OCI-LY1 (cell line): ENCODE results near the gene ZDHHC14.

Experiments used
- H2AFZ ChIP-seq: fragments of 200-600 bp; sonication (generic), shearing (Covaris generic); 2 replicates; pipeline ENCODE4 v1.6.0; 2014; ENCODE audit warnings: antibody characterized with exemption, mild to moderate bottlenecking, low read length
- H3F3A ChIP-seq: fragments of 200-600 bp; sonication (generic), shearing (Covaris generic); 2 replicates; pipeline ENCODE4 v1.6.0; 2014; ENCODE audit warnings: mild to moderate bottlenecking, antibody characterized with exemption, low read length, moderate library complexity; ENCODE audit not compliant: insufficient read depth
- H3K27ac ChIP-seq: fragments of 200-600 bp; sonication (generic); 2 replicates; pipeline ENCODE4 v1.5.1; 2014; ENCODE audit warnings: low read length, mixed run types, mild to moderate bottlenecking, low read depth; ENCODE audit not compliant: poor library complexity, severe bottlenecking
- H3K27me3 ChIP-seq: fragments of 200-600 bp; sonication (generic); 2 replicates; pipeline ENCODE4 v1.6.0; 2014; ENCODE audit warnings: antibody characterized with exemption, mild to moderate bottlenecking, low read length, moderate library complexity; ENCODE audit not compliant: insufficient read depth
- H3K36me3 ChIP-seq: fragments of 200-600 bp; sonication (generic); 2 replicates; pipeline ENCODE4 v1.6.1; 2014; ENCODE audit warnings: mild to moderate bottlenecking, antibody characterized with exemption, low read length, moderate library complexity, mixed read lengths; ENCODE audit not compliant: insufficient read depth
- H3K4me1 ChIP-seq: fragments of 200-600 bp; sonication (generic); 2 replicates; pipeline ENCODE4 v1.5.1; 2014; ENCODE audit warnings: mild to moderate bottlenecking, low read length, moderate library complexity; ENCODE audit not compliant: insufficient read depth, severe bottlenecking
- H3K4me2 ChIP-seq: fragments of 200-600 bp; sonication (generic), shearing (Covaris generic); 2 replicates; pipeline ENCODE4 v1.6.1; 2014; ENCODE audit warnings: low read length
- H3K4me3 ChIP-seq: fragments of 200-600 bp; sonication (generic); 2 replicates; pipeline ENCODE4 v1.5.1; 2014; ENCODE audit warnings: low read length, low read depth, mild to moderate bottlenecking, mixed read lengths; ENCODE audit not compliant: poor library complexity, severe bottlenecking
- H3K79me2 ChIP-seq: fragments of 200-600 bp; shearing (Covaris generic); 2 replicates; pipeline ENCODE4 v1.6.1; 2016; ENCODE audit warnings: mixed run types, low read length, mixed read lengths; ENCODE audit not compliant: insufficient read depth
- H3K9ac ChIP-seq: fragments of 200-600 bp; sonication (generic), shearing (Covaris generic); 2 replicates; pipeline ENCODE4 v1.6.1; 2014; ENCODE audit warnings: mild to moderate bottlenecking, low read length, mixed read lengths
- H3K9me2 ChIP-seq: fragments of 200-600 bp; sonication (generic), shearing (Covaris generic); 2 replicates; pipeline ENCODE4 v1.6.1; 2014; ENCODE audit warnings: low read depth, mild to moderate bottlenecking, low read length, mixed read lengths
- H3K9me3 ChIP-seq: fragments of 200-600 bp; shearing (Covaris generic); 2 replicates; pipeline ENCODE4 v1.6.1; 2014; ENCODE audit warnings: low read length, mixed read lengths
- H4K20me1 ChIP-seq: fragments of 200-600 bp; sonication (generic), shearing (Covaris generic); 2 replicates; pipeline ENCODE4 v1.6.0; 2016; ENCODE audit warnings: mild to moderate bottlenecking, low read length; ENCODE audit not compliant: insufficient read depth
- CTCF ChIP-seq: fragments of 200-600 bp; sonication (generic), shearing (Covaris generic); IDR thresholded peaks from 2 replicates; pipeline ENCODE4 v1.5.1; 2017; ENCODE audit warnings: mild to moderate bottlenecking, antibody characterized with exemption, low read length, moderate library complexity, mixed read lengths
- EZH2 ChIP-seq: fragments of 200-600 bp; sonication (generic), shearing (Covaris generic); IDR thresholded peaks from 2 replicates; pipeline ENCODE4 v1.8.0; 2017; ENCODE audit warnings: borderline replicate concordance, mixed run types, mild to moderate bottlenecking, antibody characterized with exemption, low read length, moderate library complexity, mixed read lengths

ZDHHC14 gene

GRCh38 chr6:157637516-157637915 is 256.5 kb downstream of the ZDHHC14 start:
- Histone ChIP-seq H3K27me3 (no peaks in the 10 kb centered on the region), H3K79me2 (no peaks in the 10 kb centered on the region), H3K4me3 (no peak overlapping the region), H3K9me2 (no peaks in the 10 kb centered on the region), H3K9me3 (no peaks in the 10 kb centered on the region), H2AFZ (no peak overlapping the region), H3F3A (no peaks in the 10 kb centered on the region), H3K36me3 (no peaks in the 10 kb centered on the region), H3K9ac (no peak overlapping the region), H3K27ac (no peak overlapping the region), H3K4me2 (no peak overlapping the region), H3K4me1 (no peaks in the 10 kb centered on the region), H4K20me1 (no peaks in the 10 kb centered on the region)
- TF ChIP-seq EZH2 (no peak), CTCF (no peak)

GRCh38 chr6:157637941-157638662 is 257.1 kb downstream of the ZDHHC14 start:
- no peaks in the 10 kb centered on the region for H3F3A ChIP-seq
- H3K4me1 ChIP-seq, result no peaks in the 10 kb centered on the region
- TF ChIP-seq CTCF, result no peak

GRCh38 chr6:157638779-157639178 is 257.8 kb downstream of the ZDHHC14 start:
- H2AFZ ChIP-seq, result no peak overlapping the region

More at GRCh38 chr6:157637941-157638662, 257.1 kb downstream of the ZDHHC14 start:
- Histone ChIP-seq H3K27ac (no peak overlapping the region), H3K4me2 (no peak overlapping the region), H2AFZ (no peak overlapping the region), H3K79me2 (no peaks in the 10 kb centered on the region), H3K9me3 (no peaks in the 10 kb centered on the region), H3K36me3 (no peaks in the 10 kb centered on the region), H4K20me1 (no peaks in the 10 kb centered on the region), H3K9me2 (no peaks in the 10 kb centered on the region), H3K9ac (no peak overlapping the region), H3K4me3 (no peak overlapping the region), H3K27me3 (no peaks in the 10 kb centered on the region)

More at GRCh38 chr6:157638779-157639178, 257.8 kb downstream of the ZDHHC14 start:
- TF ChIP-seq EZH2, result no peak
- no peak for TF ChIP-seq CTCF
- no peaks in the 10 kb centered on the region for H3K27me3 ChIP-seq
- no peak overlapping the region for H3K27ac ChIP-seq
- no peaks in the 10 kb centered on the region for H3K4me1 ChIP-seq
- no peaks in the 10 kb centered on the region for H3K79me2 ChIP-seq
- no peaks in the 10 kb centered on the region for H4K20me1 ChIP-seq
- no peaks in the 10 kb centered on the region for H3K9me3 ChIP-seq
- no peaks in the 10 kb centered on the region for H3F3A ChIP-seq
- no peaks in the 10 kb centered on the region for H3K36me3 ChIP-seq
- no peaks in the 10 kb centered on the region for H3K9me2 ChIP-seq
- no peak overlapping the region for H3K4me2 ChIP-seq
- H3K9ac ChIP-seq, result no peak overlapping the region
- H3K4me3 ChIP-seq, result no peak overlapping the region
